Common myeloid progenitor, CD34-positive (primary cell): Measurements from ENCODE around the gene PALLD.

Experiments
- CTCF ChIA-PET: fragments of 350-600 bp; sonication (Branson Sonifier 250); formaldehyde crosslinking; loops from one replicate; lab custom pipeline; 2021; ENCODE audit warnings: antibody characterized with exemption; lab: Charles Lee
- POLR2A ChIA-PET: fragments of 350-600 bp; sonication (Branson Sonifier 250); formaldehyde crosslinking; loops from one replicate; lab custom pipeline; 2021; ENCODE audit warnings: antibody characterized with exemption; lab: Charles Lee
- DNase-seq, 3 donors: peaks; one replicate each; pipeline versions ENCODE4 v3.0.0 to v3.0.0-alpha.2; 2013
- H3K27ac ChIP-seq, 2 experiments: 1 replicate in 1 of 2; 2 replicates in 1 of 2; pipeline ENCODE4 v1.7.0; 2013; ENCODE audit warnings: inconsistent platforms in 2 of 2, low read length in 2 of 2, mild to moderate bottlenecking in 2 of 2, low read depth in 1 of 2, moderate library complexity in 1 of 2; ENCODE audit not compliant: severe bottlenecking in 2 of 2, insufficient read depth in 1 of 2, poor library complexity in 1 of 2
- H3K27me3 ChIP-seq, 5 experiments: replicated peaks in 2 of 5; 1 replicate in 3 of 5; 2 replicates in 2 of 5; pipeline versions ENCODE4 v1.6.1 to v1.7.0; 2013; ENCODE audit warnings: low read length in 4 of 5, mild to moderate bottlenecking in 2 of 5, moderate library complexity in 2 of 5, inconsistent platforms in 1 of 5; ENCODE audit not compliant: insufficient read depth in 5 of 5, control insufficient read depth in 4 of 5
- H3K36me3 ChIP-seq, 4 experiments: 1 replicate in 2 of 4; 2 replicates in 2 of 4; pipeline versions ENCODE4 v1.6.1 to v1.7.0; 2013; ENCODE audit warnings: low read length in 3 of 4, control low read depth in 1 of 4, mild to moderate bottlenecking in 1 of 4; ENCODE audit not compliant: control insufficient read depth in 4 of 4, insufficient read depth in 4 of 4
- H3K4me1 ChIP-seq, 4 experiments: 1 replicate in 3 of 4; 2 replicates in 1 of 4; pipeline versions ENCODE4 v1.6.1 to v1.7.1; 2013; ENCODE audit warnings: low read length in 3 of 4, mild to moderate bottlenecking in 3 of 4, control low read depth in 1 of 4, inconsistent platforms in 1 of 4, moderate library complexity in 1 of 4; ENCODE audit not compliant: control insufficient read depth in 4 of 4, insufficient read depth in 4 of 4; ENCODE audit errors: control extremely low read depth in 1 of 4
- H3K4me3 ChIP-seq, 7 experiments: 1 replicate in 4 of 7; 2 replicates in 3 of 7; pipeline versions ENCODE4 v1.5.1 to v1.7.0; 2013; ENCODE audit warnings: mild to moderate bottlenecking in 7 of 7, low read length in 6 of 7, moderate library complexity in 6 of 7, inconsistent platforms in 2 of 7, low read depth in 2 of 7, control low read depth in 1 of 7; ENCODE audit not compliant: insufficient read depth in 4 of 7, control insufficient read depth in 1 of 7; ENCODE audit errors: extremely low read depth in 1 of 7
- H3K9me3 ChIP-seq, 5 experiments: 1 replicate in 4 of 5; 2 replicates in 1 of 5; pipeline versions ENCODE4 v1.6.1 to v1.7.1; 2013; ENCODE audit warnings: low read length in 4 of 5, mild to moderate bottlenecking in 2 of 5, inconsistent platforms in 1 of 5, low read depth in 1 of 5, moderate library complexity in 1 of 5; ENCODE audit not compliant: control insufficient read depth in 4 of 5, insufficient read depth in 2 of 5; ENCODE audit errors: control extremely low read depth in 1 of 5
- WGBS: methylation state at CpG from one replicate; pipeline ENCODE4 v1.1.5; 2013; ENCODE audit not compliant: insufficient coverage; 5-methylcytosine and 5-hydroxymethylcytosine counted together

Gene PALLD

DNA sequence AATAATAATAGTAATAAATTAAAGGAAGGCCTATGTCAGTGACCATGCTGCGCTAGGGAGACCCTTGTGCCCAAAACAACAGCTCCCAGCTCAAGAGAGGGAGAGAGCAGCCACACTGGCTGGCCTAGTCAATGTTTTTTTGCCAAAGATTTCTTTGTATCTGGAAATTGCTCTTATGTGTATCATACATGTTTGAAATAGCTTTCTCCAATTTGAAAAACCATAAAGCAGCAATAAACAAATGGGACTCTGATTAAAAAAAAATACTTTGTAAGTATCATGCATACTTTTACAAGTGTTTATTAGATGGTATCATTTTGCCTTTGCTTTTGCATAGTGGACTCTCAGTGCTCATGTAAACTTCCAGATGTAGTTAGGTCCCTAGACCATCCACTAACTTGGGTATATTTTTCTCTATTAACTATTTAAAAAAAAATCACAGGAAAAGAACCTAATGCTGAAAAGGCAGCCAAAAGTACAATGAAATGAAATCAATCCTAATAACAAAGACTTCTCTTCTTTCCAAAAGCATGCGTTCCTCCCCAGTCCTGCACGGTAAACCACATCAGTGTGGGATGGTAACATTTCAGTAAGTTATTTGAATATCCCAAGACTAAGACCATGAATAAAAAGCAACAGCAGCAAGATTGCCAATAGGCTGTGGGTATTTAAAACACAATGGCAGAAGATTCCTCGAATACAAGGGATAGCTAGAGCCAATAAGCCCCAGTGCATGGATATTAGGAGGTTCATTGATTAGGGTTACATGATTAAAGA is 117.6 kb downstream of the PALLD start:
- peaks cover 0 to 11% (median 4%) of the 10 kb centered on the region in 4 experiments for H3K4me1 ChIP-seq
- H3K27me3 ChIP-seq: peaks cover 0 to 3% (median 0%) of the 10 kb centered on the region in 5 experiments
- DNase-seq: no peak
- no peak overlapping the region for H3K4me3 ChIP-seq
- CTCF ChIA-PET: no interaction called here
- H3K9me3 ChIP-seq: no peaks in the 10 kb centered on the region
- POLR2A ChIA-PET: no interaction called here
- H3K27ac ChIP-seq: no peak overlapping the region
- H3K36me3 ChIP-seq: no peaks in the 10 kb centered on the region
- 92% methylated on average over 1 of the region's 4 CpGs for WGBS

DNA sequence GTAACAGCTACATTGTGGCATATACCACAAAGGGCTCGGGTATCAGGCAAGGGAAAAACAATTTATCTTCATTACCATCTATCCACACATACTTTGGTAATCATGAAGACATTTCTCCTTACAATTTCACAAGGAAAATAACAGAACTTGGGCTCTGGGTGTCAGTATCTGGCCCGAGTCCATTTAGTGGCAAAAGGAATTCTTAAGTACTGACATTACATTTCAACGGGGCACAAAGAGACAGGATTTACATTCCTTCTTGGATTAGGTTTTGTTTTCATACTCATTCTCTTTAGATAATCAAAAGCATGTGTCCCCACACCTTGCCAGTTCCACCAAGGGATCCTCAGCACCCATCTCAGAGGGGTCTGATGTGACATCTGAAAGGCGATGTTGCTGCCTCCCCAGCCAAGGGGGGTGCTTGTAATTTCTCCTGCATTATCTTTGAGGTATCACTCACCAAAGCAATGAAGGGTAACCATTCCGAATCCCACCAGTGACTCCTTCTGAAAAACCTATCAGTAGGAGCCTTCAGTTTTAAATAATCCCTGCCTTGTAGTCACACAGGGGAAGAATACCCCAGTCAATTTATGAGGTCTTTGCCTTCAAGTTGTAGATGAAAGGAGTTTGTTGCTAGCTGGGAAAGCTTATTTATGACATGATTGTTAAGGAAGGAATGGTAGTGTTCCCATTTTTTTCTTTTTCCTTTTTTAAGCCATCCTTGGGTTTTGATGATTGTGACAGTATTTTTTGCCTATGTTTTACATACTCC is 118.6 kb downstream of the PALLD start:
- no peak overlapping the region for H3K27ac ChIP-seq
- 94% methylated on average over 5 of the region's 5 CpGs for WGBS

DNA sequence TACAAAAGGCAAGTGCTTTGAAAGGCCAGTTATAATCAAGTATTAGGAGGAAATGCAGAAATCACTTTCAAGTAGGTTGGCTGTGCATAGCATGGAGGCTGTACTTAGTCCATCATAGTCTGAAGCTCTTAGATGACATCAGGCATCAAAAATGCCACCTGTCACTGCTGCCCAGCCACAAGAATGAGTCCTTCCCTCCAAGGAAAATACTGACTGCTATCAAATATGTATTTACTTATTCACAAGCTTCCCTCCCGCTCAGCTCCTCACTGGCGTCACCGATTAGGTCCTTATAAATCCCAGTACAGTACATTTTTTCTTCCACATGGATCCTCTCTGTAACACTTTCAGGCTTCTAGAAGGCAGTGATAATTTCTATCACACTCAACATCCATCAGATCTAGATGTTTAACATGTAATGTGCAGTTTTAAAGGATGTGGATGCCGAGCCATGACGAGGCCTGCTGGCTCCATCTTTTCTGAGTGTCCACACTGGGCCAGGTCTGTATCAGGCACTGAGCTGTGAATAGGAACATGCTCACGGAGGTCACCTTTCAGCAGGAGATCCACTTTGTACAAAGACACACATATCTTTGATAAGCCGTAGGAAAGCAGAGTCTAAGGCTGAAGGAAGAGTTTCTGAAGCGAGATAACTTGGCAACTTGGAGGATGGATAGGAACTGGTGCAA is 121.9 kb downstream of the PALLD start:
- Histone ChIP-seq H3K27ac (no peak overlapping the region), H3K4me1 (no peaks in the 10 kb centered on the region)

More for the DNA sequence above, 118.6 kb downstream of the PALLD start:
- H3K4me1 ChIP-seq: peaks cover 0 to 11% (median 4%) of the 10 kb centered on the region in 4 experiments
- CTCF ChIA-PET: no interaction called here
- H3K9me3 ChIP-seq: no peaks in the 10 kb centered on the region
- DNase-seq: no peak
- POLR2A ChIA-PET: no interaction called here
- no peaks in the 10 kb centered on the region for H3K36me3 ChIP-seq
- H3K27me3 ChIP-seq: peaks cover 0 to 3% (median 0%) of the 10 kb centered on the region in 5 experiments
- H3K4me3 ChIP-seq: no peak overlapping the region

DNA sequence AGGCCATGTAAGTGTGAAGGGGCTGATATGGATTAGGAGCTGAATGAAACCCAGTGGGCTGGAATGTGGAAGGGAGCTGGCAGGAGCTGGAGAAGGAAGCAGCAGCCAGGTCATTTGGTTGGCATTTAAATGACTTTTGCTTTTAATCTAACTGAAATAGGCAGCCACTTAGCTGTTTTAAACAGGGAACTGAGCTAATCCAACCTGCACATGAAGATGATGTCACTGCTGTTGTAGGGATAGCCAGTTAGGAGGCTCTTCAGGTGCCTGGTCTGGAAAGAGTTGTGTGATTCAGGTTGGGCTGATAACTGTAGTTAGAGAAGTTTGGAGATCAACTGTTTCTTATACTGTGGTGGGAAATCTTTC is 122.4 kb downstream of the PALLD start:
- DNase-seq: no peak
- Histone ChIP-seq H3K27ac (no peak overlapping the region), H3K9me3 (no peaks in the 10 kb centered on the region), H3K36me3 (no peaks in the 10 kb centered on the region), H3K4me1 (no peaks in the 10 kb centered on the region), H3K27me3 (peaks cover 0 to 3% (median 0%) of the 10 kb centered on the region in 5 experiments), H3K4me3 (no peak overlapping the region)
- POLR2A ChIA-PET: no interaction called here
- CTCF ChIA-PET: interaction anchor here (0.7 to 1.4 kb wide), 2 partner anchors 15 to 314 kb away, joined by 3 to 5 read pairs; no protein-coding TSS in a partner anchor

More for the DNA sequence above, 121.9 kb downstream of the PALLD start:
- ChIA-PET CTCF (interaction anchor here (0.7 to 1.4 kb wide), 2 partner anchors 15 to 315 kb away, joined by 3 to 5 read pairs; no protein-coding TSS in a partner anchor), POLR2A (interaction anchor here (0.6 kb wide), 1 partner anchor 11 kb away, joined by 3 read pairs; no protein-coding TSS in a partner anchor)
- H3K9me3 ChIP-seq: no peaks in the 10 kb centered on the region
- no peaks in the 10 kb centered on the region for H3K36me3 ChIP-seq
- WGBS: 98% methylated on average over 8 of the region's 8 CpGs
- DNase-seq: no peak
- H3K27me3 ChIP-seq: peaks cover 0 to 3% (median 0%) of the 10 kb centered on the region in 5 experiments
- H3K4me3 ChIP-seq: no peak overlapping the region

DNA sequence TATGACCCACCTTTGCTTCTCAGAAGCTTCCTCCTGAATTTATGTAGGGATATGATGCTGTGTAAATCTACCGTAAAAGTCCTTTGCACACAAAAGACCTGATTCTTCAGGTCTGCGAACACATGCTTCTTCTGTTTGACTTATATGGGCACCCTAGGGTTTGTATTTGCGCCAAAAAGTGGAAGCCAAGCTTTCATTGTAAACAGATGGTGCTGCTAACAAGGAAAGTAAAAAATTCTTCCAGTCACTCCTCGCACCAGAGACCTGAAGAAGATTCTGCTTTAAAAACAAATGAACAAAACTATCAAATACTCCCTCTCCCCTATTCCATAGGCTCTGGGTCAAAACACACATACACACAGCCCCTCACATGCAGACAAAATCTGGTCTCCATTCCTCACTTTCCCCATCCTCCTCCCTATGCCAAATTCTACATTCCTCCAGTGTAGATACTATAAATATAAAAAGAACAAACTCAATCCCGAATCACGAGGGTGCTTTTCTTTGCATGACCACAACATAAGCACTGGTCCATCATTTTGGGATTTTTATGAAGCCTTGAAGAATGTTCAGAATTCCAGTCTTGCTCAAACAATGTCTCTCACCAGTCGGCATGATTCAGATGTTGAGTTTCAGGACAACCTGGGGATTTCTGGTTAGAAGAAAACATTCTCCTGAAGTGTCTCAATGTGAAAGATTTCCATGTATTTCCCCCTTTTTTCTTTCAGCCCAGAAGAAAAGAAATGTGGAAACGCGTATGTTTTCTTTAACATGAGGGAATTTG is 125.1 kb downstream of the PALLD start:
- H3K4me3 ChIP-seq: no peak overlapping the region

DNA sequence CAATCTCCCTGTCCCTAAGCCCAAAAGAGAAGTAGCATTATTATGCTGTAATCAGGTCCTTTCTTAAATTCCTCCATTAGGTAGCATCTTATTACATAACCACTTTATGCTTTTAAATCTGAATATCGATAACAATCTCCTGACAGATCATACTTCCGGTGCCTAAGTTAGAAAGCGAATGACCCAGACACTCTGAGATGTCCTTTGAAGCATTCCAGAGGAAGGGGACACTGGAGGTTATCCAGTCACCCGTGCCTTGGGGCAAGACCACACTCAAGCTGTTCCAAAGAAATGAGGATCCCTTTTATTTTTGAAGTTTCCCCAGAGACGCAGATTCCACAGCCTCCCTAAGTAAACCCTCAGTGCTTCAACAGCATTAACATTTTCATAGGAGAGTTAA is 125.7 kb downstream of the PALLD start:
- WGBS: 93% methylated on average over 5 of the region's 5 CpGs

More for the DNA sequence above, 125.1 kb downstream of the PALLD start:
- no peaks in the 10 kb centered on the region for H3K36me3 ChIP-seq
- H3K9me3 ChIP-seq: no peaks in the 10 kb centered on the region
- WGBS: 94% methylated on average over 5 of the region's 9 CpGs
- ChIA-PET CTCF (no interaction called here), POLR2A (no interaction called here)
- H3K27me3 ChIP-seq: peaks cover 0 to 2% (median 1%) of the 10 kb centered on the region in 5 experiments
- no peak overlapping the region for H3K27ac ChIP-seq
- H3K4me1 ChIP-seq: no peaks in the 10 kb centered on the region
- no peak for DNase-seq

More for the DNA sequence above, 125.7 kb downstream of the PALLD start:
- H3K36me3 ChIP-seq: no peaks in the 10 kb centered on the region
- peaks cover 0 to 2% (median 1%) of the 10 kb centered on the region in 5 experiments for H3K27me3 ChIP-seq
- H3K4me1 ChIP-seq: no peaks in the 10 kb centered on the region
- no peak overlapping the region for H3K27ac ChIP-seq
- H3K9me3 ChIP-seq: no peaks in the 10 kb centered on the region
- no peak for DNase-seq
- ChIA-PET CTCF (no interaction called here), POLR2A (no interaction called here)
- no peak overlapping the region for H3K4me3 ChIP-seq
